DMS153 treated with DMSO at 0.1 percent for 48 hours (cell line): ENCODE results near the gene KRT16.
"Not testable (repeated sequence)": the region's sequence is repeated elsewhere in the genome, so short reads cannot be mapped to it uniquely, and the experiment has no call there.

Source experiments
- DNase-seq: peaks from one replicate; lab custom pipeline; 2025; ENCODE audit not compliant: unreplicated experiment; lab: John Stamatoyannopoulos, UW

Gene KRT16

GRCh38 chr17:41647940-41648410 is 35.4 kb upstream of the KRT16 start:
- DNase-seq: peak; percentile 68

GRCh38 chr17:41647038-41647813 is 34.7 kb upstream of the KRT16 start:
- DNase-seq: no peak

- no peak for DNase-seq
Measured at GRCh38 chr17:41642252-41643156, 29.9 kb upstream of the KRT16 start.

GRCh38 chr17:41640596-41640995 is 28.0 kb upstream of the KRT16 start:
- not testable (repeated sequence) for DNase-seq

- no peak for DNase-seq
Measured at GRCh38 chr17:41639492-41640473, 27.2 kb upstream of the KRT16 start.

- no peak for DNase-seq
Measured at GRCh38 chr17:41638941-41639340, 26.4 kb upstream of the KRT16 start.

- no peak for DNase-seq
Measured at GRCh38 chr17:41638194-41638593, 25.6 kb upstream of the KRT16 start.

- DNase-seq: no peak
Measured at GRCh38 chr17:41636652-41637051, 24.1 kb upstream of the KRT16 start.

GRCh38 chr17:41635121-41636097 is 22.8 kb upstream of the KRT16 start:
- no peak for DNase-seq

- DNase-seq: no peak
Measured at GRCh38 chr17:41634639-41635038, 22.1 kb upstream of the KRT16 start.

- DNase-seq: no peak
Measured at GRCh38 chr17:41633556-41634199, 21.1 kb upstream of the KRT16 start.

GRCh38 chr17:41632482-41633105 is 20.0 kb upstream of the KRT16 start:
- no peak for DNase-seq

- no peak for DNase-seq
Measured at GRCh38 chr17:41631898-41632285, 19.3 kb upstream of the KRT16 start.

GRCh38 chr17:41631025-41631897 is 18.7 kb upstream of the KRT16 start:
- DNase-seq: no peak

- DNase-seq: no peak
Measured at GRCh38 chr17:41629826-41630670, 17.5 kb upstream of the KRT16 start.

GRCh38 chr17:41629316-41629715 is 16.7 kb upstream of the KRT16 start:
- no peak for DNase-seq
